ENCODE measurements around the gene RGS13. TPM values are rescaled to one million over a fixed set of nuclear protein-coding genes. Genes with fewer than 3 reads are reported as not detected.

Gene RGS13
- total and polyA plus RNA-seq, 2 experiments from 2014 or later = not detected

DNA sequence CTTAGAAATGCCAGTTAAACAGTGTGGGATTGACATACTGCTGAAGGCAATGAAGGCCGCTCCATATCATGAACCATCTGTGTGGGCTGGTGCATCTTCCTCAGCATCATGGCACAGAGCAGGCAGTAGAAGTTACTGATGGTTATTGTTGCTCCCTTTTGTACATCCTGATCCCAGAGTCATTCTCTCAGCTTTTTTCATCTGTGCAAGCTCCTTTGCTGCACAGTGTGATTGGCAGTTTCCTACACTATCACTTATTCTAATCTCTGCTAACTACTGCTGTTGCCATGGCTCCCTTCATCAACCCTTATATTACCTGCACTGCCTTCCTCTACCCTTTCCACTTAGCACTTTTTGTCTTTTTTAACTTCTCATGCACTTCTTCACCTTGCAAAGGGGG, 16.2 kb downstream of the RGS13 start:
- ATAC-seq = no peak
- Histone ChIP-seq H3K36me3 (ENCODE audit: insufficient read depth) (no peaks in the 10 kb centered on the region), H4K20me1 (replicated peaks; ENCODE audit: insufficient read depth) (no peaks in the 10 kb centered on the region), H3K27ac (ENCODE audit: low read depth) (no peak overlapping the region), H3K4me2 (no peak overlapping the region), H3K4me1 (ENCODE audit: insufficient read depth) (no peaks in the 10 kb centered on the region), H3K27me3 (ENCODE audit: insufficient read depth) (no peaks in the 10 kb centered on the region), H2AFZ (peak overlapping the region; percentile 40; the same call in 1 of the 2 replicates), H3F3A (replicated peaks; ENCODE audit: low read depth) (no peaks in the 10 kb centered on the region), H3K4me3 (no peak overlapping the region), H3K79me2 (replicated peaks; ENCODE audit: insufficient read depth) (no peaks in the 10 kb centered on the region), H3K9me2 (ENCODE audit: insufficient read depth) (no peaks in the 10 kb centered on the region)
- Mint-ChIP-seq H3K27me3 (ENCODE audit: insufficient read depth, low read depth, poor library complexity) (no peaks in the 10 kb centered on the region), H3K36me3 (ENCODE audit: low read depth) (no peaks in the 10 kb centered on the region), H3K4me3 (no peak overlapping the region), H3K27ac (no peak overlapping the region), H3K4me1 (no peaks in the 10 kb centered on the region), H3K9me3 (no peaks in the 10 kb centered on the region)
- TF ChIP-seq POLR2AphosphoS5 (IDR thresholded peaks at IDR 0.05; ENCODE audit: low read depth) = no peak
- TF ChIP-seq, protein P1, sequence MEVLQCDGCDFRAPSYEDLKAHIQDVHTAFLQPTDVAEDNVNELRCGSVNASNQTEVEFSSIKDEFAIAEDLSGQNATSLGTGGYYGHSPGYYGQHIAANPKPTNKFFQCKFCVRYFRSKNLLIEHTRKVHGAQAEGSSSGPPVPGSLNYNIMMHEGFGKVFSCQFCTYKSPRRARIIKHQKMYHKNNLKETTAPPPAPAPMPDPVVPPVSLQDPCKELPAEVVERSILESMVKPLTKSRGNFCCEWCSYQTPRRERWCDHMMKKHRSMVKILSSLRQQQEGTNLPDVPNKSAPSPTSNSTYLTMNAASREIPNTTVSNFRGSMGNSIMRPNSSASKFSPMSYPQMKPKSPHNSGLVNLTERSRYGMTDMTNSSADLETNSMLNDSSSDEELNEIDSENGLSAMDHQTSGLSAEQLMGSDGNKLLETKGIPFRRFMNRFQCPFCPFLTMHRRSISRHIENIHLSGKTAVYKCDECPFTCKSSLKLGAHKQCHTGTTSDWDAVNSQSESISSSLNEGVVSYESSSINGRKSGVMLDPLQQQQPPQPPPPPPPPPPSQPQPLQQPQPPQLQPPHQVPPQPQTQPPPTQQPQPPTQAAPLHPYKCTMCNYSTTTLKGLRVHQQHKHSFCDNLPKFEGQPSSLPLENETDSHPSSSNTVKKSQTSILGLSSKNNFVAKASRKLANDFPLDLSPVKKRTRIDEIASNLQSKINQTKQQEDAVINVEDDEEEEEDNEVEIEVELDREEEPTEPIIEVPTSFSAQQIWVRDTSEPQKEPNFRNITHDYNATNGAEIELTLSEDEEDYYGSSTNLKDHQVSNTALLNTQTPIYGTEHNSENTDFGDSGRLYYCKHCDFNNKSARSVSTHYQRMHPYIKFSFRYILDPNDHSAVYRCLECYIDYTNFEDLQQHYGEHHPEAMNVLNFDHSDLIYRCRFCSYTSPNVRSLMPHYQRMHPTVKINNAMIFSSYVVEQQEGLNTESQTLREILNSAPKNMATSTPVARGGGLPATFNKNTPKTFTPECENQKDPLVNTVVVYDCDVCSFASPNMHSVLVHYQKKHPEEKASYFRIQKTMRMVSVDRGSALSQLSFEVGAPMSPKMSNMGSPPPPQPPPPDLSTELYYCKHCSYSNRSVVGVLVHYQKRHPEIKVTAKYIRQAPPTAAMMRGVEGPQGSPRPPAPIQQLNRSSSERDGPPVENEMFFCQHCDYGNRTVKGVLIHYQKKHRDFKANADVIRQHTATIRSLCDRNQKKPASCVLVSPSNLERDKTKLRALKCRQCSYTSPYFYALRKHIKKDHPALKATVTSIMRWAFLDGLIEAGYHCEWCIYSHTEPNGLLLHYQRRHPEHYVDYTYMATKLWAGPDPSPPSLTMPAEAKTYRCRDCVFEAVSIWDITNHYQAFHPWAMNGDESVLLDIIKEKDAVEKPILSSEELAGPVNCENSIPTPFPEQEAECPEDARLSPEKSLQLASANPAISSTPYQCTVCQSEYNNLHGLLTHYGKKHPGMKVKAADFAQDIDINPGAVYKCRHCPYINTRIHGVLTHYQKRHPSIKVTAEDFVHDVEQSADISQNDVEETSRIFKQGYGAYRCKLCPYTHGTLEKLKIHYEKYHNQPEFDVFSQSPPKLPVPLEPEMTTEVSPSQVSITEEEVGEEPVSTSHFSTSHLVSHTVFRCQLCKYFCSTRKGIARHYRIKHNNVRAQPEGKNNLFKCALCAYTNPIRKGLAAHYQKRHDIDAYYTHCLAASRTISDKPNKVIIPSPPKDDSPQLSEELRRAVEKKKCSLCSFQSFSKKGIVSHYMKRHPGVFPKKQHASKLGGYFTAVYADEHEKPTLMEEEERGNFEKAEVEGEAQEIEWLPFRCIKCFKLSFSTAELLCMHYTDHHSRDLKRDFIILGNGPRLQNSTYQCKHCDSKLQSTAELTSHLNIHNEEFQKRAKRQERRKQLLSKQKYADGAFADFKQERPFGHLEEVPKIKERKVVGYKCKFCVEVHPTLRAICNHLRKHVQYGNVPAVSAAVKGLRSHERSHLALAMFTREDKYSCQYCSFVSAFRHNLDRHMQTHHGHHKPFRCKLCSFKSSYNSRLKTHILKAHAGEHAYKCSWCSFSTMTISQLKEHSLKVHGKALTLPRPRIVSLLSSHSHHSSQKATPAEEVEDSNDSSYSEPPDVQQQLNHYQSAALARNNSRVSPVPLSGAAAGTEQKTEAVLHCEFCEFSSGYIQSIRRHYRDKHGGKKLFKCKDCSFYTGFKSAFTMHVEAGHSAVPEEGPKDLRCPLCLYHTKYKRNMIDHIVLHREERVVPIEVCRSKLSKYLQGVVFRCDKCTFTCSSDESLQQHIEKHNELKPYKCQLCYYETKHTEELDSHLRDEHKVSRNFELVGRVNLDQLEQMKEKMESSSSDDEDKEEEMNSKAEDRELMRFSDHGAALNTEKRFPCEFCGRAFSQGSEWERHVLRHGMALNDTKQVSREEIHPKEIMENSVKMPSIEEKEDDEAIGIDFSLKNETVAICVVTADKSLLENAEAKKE (CRISPR knock-in tag; IDR thresholded peaks at IDR 0.05) = no peak
- TF ChIP-seq JUNB (IDR thresholded peaks at IDR 0.05; ENCODE audit: unreplicated experiment) = no peak
- TF ChIP-seq EZH2 (IDR thresholded peaks at IDR 0.05; ENCODE audit: low read depth, unreplicated experiment) = no peak
- TF ChIP-seq, protein P2, sequence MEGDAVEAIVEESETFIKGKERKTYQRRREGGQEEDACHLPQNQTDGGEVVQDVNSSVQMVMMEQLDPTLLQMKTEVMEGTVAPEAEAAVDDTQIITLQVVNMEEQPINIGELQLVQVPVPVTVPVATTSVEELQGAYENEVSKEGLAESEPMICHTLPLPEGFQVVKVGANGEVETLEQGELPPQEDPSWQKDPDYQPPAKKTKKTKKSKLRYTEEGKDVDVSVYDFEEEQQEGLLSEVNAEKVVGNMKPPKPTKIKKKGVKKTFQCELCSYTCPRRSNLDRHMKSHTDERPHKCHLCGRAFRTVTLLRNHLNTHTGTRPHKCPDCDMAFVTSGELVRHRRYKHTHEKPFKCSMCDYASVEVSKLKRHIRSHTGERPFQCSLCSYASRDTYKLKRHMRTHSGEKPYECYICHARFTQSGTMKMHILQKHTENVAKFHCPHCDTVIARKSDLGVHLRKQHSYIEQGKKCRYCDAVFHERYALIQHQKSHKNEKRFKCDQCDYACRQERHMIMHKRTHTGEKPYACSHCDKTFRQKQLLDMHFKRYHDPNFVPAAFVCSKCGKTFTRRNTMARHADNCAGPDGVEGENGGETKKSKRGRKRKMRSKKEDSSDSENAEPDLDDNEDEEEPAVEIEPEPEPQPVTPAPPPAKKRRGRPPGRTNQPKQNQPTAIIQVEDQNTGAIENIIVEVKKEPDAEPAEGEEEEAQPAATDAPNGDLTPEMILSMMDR (conservative IDR thresholded peaks at IDR 0.05; ENCODE audit: low read depth in 2 of 2) = no peak
- TF ChIP-seq ZNF114 (CRISPR knock-in tag; IDR thresholded peaks at IDR 0.05) = no peak
- TF ChIP-seq NANOG (IDR thresholded peaks at IDR 0.05; ENCODE audit: borderline replicate concordance) = no peak
- TF ChIP-seq STAT1 (IDR thresholded peaks at IDR 0.05; ENCODE audit: unreplicated experiment) = no peak
- TF ChIP-seq, protein P3, sequence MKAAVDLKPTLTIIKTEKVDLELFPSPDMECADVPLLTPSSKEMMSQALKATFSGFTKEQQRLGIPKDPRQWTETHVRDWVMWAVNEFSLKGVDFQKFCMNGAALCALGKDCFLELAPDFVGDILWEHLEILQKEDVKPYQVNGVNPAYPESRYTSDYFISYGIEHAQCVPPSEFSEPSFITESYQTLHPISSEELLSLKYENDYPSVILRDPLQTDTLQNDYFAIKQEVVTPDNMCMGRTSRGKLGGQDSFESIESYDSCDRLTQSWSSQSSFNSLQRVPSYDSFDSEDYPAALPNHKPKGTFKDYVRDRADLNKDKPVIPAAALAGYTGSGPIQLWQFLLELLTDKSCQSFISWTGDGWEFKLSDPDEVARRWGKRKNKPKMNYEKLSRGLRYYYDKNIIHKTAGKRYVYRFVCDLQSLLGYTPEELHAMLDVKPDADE (IDR thresholded peaks at IDR 0.05) = no peak
- TF ChIP-seq EZH2phosphoT487 (IDR thresholded peaks at IDR 0.05; ENCODE audit: unreplicated experiment) = no peak
- TF ChIP-seq, protein P4, sequence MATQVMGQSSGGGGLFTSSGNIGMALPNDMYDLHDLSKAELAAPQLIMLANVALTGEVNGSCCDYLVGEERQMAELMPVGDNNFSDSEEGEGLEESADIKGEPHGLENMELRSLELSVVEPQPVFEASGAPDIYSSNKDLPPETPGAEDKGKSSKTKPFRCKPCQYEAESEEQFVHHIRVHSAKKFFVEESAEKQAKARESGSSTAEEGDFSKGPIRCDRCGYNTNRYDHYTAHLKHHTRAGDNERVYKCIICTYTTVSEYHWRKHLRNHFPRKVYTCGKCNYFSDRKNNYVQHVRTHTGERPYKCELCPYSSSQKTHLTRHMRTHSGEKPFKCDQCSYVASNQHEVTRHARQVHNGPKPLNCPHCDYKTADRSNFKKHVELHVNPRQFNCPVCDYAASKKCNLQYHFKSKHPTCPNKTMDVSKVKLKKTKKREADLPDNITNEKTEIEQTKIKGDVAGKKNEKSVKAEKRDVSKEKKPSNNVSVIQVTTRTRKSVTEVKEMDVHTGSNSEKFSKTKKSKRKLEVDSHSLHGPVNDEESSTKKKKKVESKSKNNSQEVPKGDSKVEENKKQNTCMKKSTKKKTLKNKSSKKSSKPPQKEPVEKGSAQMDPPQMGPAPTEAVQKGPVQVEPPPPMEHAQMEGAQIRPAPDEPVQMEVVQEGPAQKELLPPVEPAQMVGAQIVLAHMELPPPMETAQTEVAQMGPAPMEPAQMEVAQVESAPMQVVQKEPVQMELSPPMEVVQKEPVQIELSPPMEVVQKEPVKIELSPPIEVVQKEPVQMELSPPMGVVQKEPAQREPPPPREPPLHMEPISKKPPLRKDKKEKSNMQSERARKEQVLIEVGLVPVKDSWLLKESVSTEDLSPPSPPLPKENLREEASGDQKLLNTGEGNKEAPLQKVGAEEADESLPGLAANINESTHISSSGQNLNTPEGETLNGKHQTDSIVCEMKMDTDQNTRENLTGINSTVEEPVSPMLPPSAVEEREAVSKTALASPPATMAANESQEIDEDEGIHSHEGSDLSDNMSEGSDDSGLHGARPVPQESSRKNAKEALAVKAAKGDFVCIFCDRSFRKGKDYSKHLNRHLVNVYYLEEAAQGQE (IDR thresholded peaks at IDR 0.05; ENCODE audit: unreplicated experiment) = no peak
- no peak for DNase-seq (ENCODE audit: low spot score)
